ENCODE data around the gene MPHOSPH10. TPM values are rescaled to one million over a fixed set of nuclear protein-coding genes. Genes with fewer than 3 reads are reported as not detected.

The MPHOSPH10 gene
- total RNA-seq, 4 donors from 2014 or later, result 17.9 to 38.2 (median 22.4) TPM

DNA sequence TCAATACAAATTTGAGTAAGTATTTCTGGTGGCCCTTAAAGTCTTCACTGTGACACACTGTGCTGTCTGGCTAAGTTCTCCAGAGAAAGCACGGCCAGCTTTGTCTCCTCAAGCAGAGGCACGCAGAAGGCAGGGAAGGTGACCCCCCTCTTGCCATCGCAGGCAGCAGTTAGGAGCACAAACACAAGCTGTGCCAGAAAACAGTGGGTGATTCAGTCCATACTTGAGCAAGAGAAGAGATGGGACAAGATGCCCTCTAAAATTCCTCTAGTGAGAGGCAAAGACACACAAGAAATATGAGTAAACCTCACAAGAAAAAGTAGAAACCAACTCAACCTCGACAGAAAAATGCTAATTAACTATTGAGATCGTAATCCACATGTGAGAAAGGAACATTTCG lies 10.2 kb upstream of the MPHOSPH10 start:
- no peak for DNase-seq (ENCODE audit: low spot score)
- ATAC-seq (ENCODE audit: low FRiP score), result no peak
- TF ChIP-seq CTCF (IDR thresholded peaks at IDR 0.05), result no peak

GRCh38 chr2:71121479-71121878 lies 9.0 kb upstream of the MPHOSPH10 start:
- ATAC-seq (ENCODE audit: low FRiP score) (no peak), DNase-seq (ENCODE audit: low spot score) (no peak)
- no peak for TF ChIP-seq CTCF (IDR thresholded peaks at IDR 0.05)

DNA sequence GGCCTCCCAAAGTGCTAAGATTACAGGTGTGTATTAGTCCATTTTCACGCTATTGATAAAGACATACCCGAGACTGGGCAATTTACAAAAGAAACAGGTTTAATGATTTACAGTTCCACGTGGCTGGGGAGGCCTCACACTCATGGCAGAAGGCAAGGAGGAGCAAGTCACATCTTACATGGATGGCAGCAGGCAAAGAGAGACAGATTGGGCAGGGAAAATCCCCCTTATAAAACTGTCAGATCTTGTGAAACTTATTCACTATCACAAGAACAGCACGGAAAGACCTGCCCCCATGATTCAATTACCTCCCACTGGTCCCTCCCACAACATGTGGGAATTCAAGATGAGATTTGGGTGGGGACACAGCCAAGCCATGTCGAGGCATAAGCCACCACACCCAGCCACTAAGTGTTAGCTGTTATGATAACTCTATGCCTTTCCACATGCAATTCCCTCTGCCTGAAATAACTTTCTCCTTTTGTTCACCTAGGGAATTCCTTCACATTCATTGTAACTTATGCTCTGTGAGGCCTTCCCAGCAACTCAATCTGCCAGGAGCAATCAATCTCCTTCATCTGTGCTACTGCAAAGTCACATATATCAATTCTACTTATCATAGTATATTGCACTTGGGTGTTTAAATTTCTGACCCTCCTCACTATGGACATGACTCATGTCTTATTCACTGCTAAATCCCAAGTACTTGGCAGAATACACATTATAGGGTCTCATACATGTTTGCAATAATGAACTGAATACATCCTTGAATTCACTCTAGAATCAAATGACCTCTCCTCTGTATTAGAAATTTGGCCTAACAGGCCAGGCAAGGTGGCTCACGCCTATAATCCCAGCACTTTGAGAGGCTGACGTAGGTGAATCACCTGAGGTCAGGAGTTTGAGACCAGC lies 7.8 kb upstream of the MPHOSPH10 start:
- ATAC-seq (ENCODE audit: low FRiP score) (no peak), DNase-seq (ENCODE audit: low spot score) (no peak)
- no peak for TF ChIP-seq CTCF (IDR thresholded peaks at IDR 0.05)

DNA sequence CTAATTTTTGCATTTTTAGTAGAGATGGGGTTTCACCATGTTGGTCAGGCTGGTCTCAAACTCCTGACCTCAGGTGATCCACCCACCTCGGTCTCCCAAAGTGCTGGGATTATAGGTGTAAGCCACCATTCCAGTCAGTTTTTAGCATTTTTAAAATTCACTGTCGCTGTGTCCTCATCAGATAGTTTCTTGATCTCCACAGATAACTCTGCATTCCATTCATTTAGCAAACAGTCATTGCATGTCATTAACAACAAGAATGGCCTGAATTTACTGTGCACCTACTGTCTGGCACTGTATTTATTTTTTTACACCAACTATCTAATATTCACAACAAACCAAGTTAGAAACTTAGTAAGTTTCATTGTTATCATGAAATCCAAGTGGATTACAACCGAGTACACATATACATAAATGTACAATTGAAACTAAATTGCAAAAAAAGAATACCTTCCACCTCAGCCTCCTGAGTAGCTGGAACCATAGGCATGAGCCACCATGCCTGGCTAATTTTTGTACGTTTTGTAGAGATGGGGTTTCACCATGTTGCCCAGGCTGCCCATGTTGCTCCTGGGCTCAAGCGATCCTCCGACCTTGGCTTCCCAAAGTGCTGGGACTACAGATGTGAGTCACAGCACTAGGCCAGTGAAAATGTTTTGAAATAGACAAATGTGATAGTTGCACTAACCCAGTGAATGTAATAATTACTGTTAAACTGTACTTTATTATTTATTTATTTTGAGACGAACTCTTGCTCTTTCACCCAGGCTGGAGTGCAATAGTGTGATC lies 4.7 kb upstream of the MPHOSPH10 start:
- no peak for TF ChIP-seq CTCF (IDR thresholded peaks at IDR 0.05)
- ATAC-seq (ENCODE audit: low FRiP score) (no peak), DNase-seq (ENCODE audit: low spot score) (no peak)

DNA sequence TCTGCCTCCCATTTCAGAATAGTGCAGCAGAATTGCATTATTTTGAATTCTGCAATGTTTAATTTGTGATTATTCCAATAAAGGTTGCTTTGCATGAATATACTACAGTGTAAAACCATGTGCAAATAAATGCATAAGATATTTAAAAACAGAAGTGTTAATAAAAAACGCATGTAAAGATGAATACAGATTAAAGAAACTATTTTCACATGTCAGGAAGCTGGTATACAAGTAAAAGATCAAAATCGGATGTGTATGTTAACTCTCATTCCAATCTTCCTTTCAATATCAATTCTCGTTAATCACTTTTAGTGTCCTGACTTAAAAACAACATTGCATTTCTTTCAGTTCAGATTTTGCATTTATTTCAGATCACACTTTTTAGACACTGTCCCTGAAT lies 3.5 kb upstream of the MPHOSPH10 start:
- DNase-seq (ENCODE audit: low spot score) (no peak), ATAC-seq (ENCODE audit: low FRiP score) (no peak)
- no peak for TF ChIP-seq CTCF (IDR thresholded peaks at IDR 0.05)

DNA sequence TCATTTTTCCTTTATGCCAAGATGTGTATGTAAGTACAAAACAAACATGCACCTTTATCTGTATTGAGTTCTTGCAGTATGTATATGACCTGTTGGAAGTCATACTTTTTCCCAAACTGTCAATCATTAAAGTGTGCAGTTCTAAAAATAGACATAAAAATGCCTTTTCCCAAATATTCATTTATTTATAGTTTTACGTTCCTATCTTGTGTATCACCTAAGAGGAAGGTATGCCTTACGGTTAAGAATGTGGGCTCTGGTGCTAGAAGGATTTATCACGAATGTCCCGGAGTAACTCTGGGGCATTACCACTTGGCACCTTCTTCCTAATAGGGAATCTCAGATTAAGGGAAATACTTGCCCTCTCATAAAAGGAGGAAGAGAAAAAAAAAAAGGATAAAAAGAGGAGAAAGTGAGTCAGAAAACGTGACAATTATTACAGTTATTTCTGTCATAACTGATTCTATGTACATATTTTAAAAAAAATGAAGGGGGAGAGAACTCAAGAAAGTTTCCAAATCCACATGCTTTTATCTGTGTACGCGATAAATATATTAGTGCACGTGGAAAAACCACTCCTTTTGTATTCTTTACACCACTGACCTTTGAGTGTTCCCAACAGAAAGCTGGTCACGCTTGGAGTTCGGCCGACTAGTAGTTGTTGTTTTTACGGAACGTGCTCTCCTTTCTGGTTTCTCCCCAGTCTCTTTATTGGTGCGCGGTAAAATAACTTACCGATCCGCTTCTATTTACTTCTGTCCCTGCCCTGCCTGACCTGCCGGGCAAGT lies 1.1 kb upstream of the MPHOSPH10 start:
- DNase-seq (ENCODE audit: low spot score), result no peak
- ATAC-seq (ENCODE audit: low FRiP score), result no peak
- TF ChIP-seq CTCF (IDR thresholded peaks at IDR 0.05), result no peak
